Skeletal muscle satellite cell (primary cell): ENCODE results near the gene TMEM239.
"Not testable (repeated sequence)": the region's sequence is repeated elsewhere in the genome, so short reads cannot be mapped to it uniquely, and the experiment has no call there.

Experiments used
- H3K27me3 ChIP-seq: 2 replicates; pipeline ENCODE4 v1.7.0; 2013; ENCODE audit warnings: low read length; ENCODE audit not compliant: control insufficient read depth, insufficient read depth
- H3K36me3 ChIP-seq: 2 replicates; pipeline ENCODE4 v1.7.0; 2013; ENCODE audit warnings: mild to moderate bottlenecking, control low read depth, low read length; ENCODE audit not compliant: insufficient read depth
- H3K4me1 ChIP-seq: 2 replicates; pipeline ENCODE4 v1.7.0; 2013; ENCODE audit warnings: low read length; ENCODE audit not compliant: control insufficient read depth, insufficient read depth
- H3K4me2 ChIP-seq: 2 replicates; pipeline ENCODE4 v1.7.0; 2013; ENCODE audit warnings: mild to moderate bottlenecking, low read length
- H3K4me3 ChIP-seq: 2 replicates; pipeline ENCODE4 v1.7.0; 2013; ENCODE audit warnings: low read length
- H3K9ac ChIP-seq: 2 replicates; pipeline ENCODE4 v1.7.0; 2013; ENCODE audit warnings: mild to moderate bottlenecking, low read depth, low read length, moderate library complexity
- H3K9me3 ChIP-seq: replicated peaks from 2 replicates; pipeline ENCODE4 v1.7.0; 2013; ENCODE audit warnings: mild to moderate bottlenecking, control low read depth, low read length

The TMEM239 gene

GRCh38 chr20:2801286-2801728 is 14.9 kb upstream of the TMEM239 start:
- no peaks in the 10 kb centered on the region for H3K36me3 ChIP-seq
- H3K9ac ChIP-seq, result no peak overlapping the region
- H3K4me2 ChIP-seq, result no peak overlapping the region
- H3K27me3 ChIP-seq, result peaks cover 87% of the 10 kb centered on the region
- peaks cover 4% of the 10 kb centered on the region for H3K4me1 ChIP-seq
- peaks cover 7% of the 10 kb centered on the region for H3K9me3 ChIP-seq
- no peak overlapping the region for H3K4me3 ChIP-seq

DNA sequence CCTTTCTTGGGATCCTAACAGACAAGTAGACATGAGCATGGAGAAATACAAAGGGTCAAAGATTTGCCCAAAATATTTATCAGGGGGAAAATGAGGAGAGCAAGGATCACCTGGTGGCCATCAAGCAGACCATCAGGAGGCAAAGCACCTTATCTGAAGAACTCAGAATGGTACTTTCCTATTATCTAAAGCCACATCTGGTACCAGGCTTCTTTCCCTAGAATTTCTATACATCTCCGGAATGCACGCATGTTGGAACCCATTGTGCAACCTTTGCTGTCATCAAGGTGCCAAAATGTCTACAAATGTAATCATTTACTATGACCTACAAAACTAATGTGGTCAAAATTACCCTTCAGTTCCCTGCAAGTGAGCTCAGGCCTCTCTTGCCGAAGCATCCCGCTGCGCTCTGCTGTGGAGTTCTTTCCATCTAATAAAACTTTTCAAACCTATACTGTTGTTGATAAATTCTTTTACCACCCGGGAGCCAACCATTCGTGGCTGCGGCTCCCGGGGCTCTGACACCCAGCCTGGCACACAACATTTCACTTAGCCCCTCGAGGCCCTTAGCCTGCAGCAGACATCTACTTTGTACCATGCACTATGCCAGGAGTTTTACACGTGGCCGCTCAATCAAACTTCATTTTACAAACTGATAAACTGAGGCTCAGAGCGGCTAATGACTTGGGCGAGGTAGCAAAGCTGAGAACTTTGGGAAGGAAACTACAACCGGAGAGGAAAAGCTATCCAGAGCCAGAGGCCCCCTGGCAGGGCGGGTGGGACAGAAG is 11.9 kb upstream of the TMEM239 start:
- Histone ChIP-seq H3K9me3 (peaks cover 7% of the 10 kb centered on the region), H3K4me1 (peaks cover 5% of the 10 kb centered on the region), H3K4me2 (no peak overlapping the region), H3K4me3 (no peak overlapping the region), H3K27me3 (peaks cover 85% of the 10 kb centered on the region), H3K9ac (no peak overlapping the region), H3K36me3 (no peaks in the 10 kb centered on the region)

- Histone ChIP-seq H3K9ac (no peak overlapping the region), H3K4me3 (no peak overlapping the region), H3K4me1 (peaks cover 5% of the 10 kb centered on the region), H3K9me3 (peaks cover 7% of the 10 kb centered on the region), H3K36me3 (no peaks in the 10 kb centered on the region), H3K4me2 (no peak overlapping the region), H3K27me3 (peaks cover 77% of the 10 kb centered on the region)
Measured at GRCh38 chr20:2804852-2805688, 11.1 kb upstream of the TMEM239 start.

- Histone ChIP-seq H3K36me3 (no peaks in the 10 kb centered on the region), H3K4me2 (no peak overlapping the region), H3K9me3 (peaks cover 7% of the 10 kb centered on the region), H3K4me1 (peaks cover 5% of the 10 kb centered on the region), H3K27me3 (peaks cover 71% of the 10 kb centered on the region), H3K9ac (no peak overlapping the region), H3K4me3 (no peak overlapping the region)
Measured at GRCh38 chr20:2805689-2806350, 10.3 kb upstream of the TMEM239 start.

GRCh38 chr20:2806351-2806701 is 9.8 kb upstream of the TMEM239 start:
- H3K9ac ChIP-seq, result no peak overlapping the region
- H3K36me3 ChIP-seq, result no peaks in the 10 kb centered on the region
- no peak overlapping the region for H3K4me3 ChIP-seq
- peaks cover 2% of the 10 kb centered on the region for H3K9me3 ChIP-seq
- peaks cover 65% of the 10 kb centered on the region for H3K27me3 ChIP-seq
- H3K4me2 ChIP-seq, result no peak overlapping the region
- peaks cover 5% of the 10 kb centered on the region for H3K4me1 ChIP-seq

GRCh38 chr20:2807019-2807418 is 9.1 kb upstream of the TMEM239 start:
- Histone ChIP-seq H3K4me2 (no peak overlapping the region), H3K9me3 (no peaks in the 10 kb centered on the region), H3K27me3 (peaks cover 60% of the 10 kb centered on the region), H3K36me3 (no peaks in the 10 kb centered on the region), H3K4me1 (peaks cover 5% of the 10 kb centered on the region), H3K4me3 (no peak overlapping the region), H3K9ac (no peak overlapping the region)

GRCh38 chr20:2807929-2808328 is 8.2 kb upstream of the TMEM239 start:
- H3K9me3 ChIP-seq, H3K4me3 ChIP-seq: not testable (repeated sequence)

DNA sequence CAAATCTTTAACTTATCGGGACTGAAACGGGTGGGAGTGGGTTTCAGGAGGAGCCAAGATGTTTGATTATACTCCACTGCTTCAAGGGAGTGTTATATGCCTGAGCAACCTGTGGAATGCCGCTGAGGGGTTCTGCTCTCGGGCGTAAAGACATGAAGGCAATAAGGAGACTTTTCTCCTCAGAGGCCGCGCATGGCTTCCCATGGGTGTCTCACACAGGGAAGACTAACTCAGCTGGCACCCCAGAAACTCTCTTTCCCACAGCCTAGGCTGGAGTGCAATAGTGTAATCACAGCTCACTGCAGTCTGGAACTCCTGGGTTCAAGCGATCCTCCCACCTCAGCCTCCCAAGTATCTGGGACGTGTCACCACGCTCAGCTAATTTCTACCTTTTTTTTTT is 6.5 kb upstream of the TMEM239 start:
- H3K27me3 ChIP-seq, result peaks cover 38% of the 10 kb centered on the region
- no peak overlapping the region for H3K4me2 ChIP-seq
- H3K4me3 ChIP-seq, result no peak overlapping the region
- no peaks in the 10 kb centered on the region for H3K9me3 ChIP-seq
- no peak overlapping the region for H3K9ac ChIP-seq
- peaks cover 14% of the 10 kb centered on the region for H3K4me1 ChIP-seq
- no peaks in the 10 kb centered on the region for H3K36me3 ChIP-seq

More at GRCh38 chr20:2807929-2808328, 8.2 kb upstream of the TMEM239 start:
- H3K4me2 ChIP-seq, H3K9ac ChIP-seq, H3K36me3 ChIP-seq, H3K4me1 ChIP-seq: not testable (repeated sequence)
- H3K27me3 ChIP-seq, result peaks cover 52% of the 10 kb centered on the region

- no peak overlapping the region for H3K4me3 ChIP-seq
- H3K9ac ChIP-seq, result no peak overlapping the region
- H3K27me3 ChIP-seq, result peaks cover 15% of the 10 kb centered on the region
- H3K4me2 ChIP-seq, result no peak overlapping the region
- no peaks in the 10 kb centered on the region for H3K36me3 ChIP-seq
- H3K4me1 ChIP-seq, result peaks cover 18% of the 10 kb centered on the region
- no peaks in the 10 kb centered on the region for H3K9me3 ChIP-seq
Measured at GRCh38 chr20:2812189-2812588, 4.0 kb upstream of the TMEM239 start.

DNA sequence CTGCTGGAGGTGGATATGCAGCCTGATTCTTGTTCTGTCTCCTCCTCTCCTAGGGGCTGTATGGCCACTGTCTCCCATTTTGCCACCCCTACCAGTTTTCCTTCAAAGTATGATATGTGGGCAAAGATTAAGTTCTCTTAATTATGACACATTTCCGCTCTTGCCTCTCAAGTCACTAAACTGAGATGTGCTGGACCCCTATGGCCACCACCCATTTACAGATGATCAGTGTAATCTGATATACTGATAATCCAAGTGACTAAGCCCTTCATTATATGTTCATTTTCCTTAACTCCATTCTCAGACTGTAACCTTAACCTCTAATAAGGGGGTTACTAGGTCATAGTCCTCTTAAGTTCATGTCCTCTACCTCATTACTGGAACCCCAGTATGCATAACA is 2.1 kb upstream of the TMEM239 start:
- Histone ChIP-seq H3K4me1 (peaks cover 18% of the 10 kb centered on the region), H3K36me3 (no peaks in the 10 kb centered on the region), H3K27me3 (peaks cover 8% of the 10 kb centered on the region), H3K9ac (no peak overlapping the region), H3K4me3 (no peak overlapping the region), H3K9me3 (no peaks in the 10 kb centered on the region), H3K4me2 (peak overlapping the region; percentile 36)

DNA sequence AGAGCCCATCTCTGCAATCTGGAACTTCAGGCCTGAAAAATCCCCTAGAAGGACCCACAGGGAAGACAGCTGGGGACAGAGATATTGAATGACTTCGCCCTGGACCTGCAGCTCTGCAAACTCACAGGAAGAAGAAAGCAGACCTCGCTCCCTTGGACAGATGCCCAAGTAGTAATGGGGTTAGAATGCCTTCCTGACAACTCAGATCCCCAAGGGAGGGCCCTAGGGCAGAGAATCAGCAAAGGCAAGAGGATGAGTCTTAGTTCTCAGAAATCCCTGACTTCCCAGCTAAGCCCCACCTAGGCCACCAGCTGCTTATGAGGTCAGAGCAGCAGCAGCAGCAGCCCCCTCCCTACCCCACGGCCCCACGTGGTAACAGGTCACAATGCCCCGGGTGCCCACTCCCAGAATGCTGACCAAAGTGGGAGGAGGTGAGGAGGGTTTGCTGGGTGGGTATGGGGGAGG is 1.5 kb upstream of the TMEM239 start, which contains the start of gene C20orf141:
Gene C20orf141, plus strand, starts transcription at position 401 of the 465 bp plus-strand sequence. CDS start 198 bp downstream, outside the sequence.
- no peaks in the 10 kb centered on the region for H3K9me3 ChIP-seq
- H3K4me2 ChIP-seq, result peak within 1 kb of the TSS; percentile 54
- H3K4me1 ChIP-seq, result peaks cover 19% of the 10 kb centered on the region
- H3K36me3 ChIP-seq, result no peaks in the 10 kb centered on the region
- H3K4me3 ChIP-seq, result no peak within 1 kb of the TSS
- H3K27me3 ChIP-seq, result peaks cover 10% of the 10 kb centered on the region
- H3K9ac ChIP-seq, result no peak within 1 kb of the TSS
